ENCODE results near the gene DHRS3. TPM values are rescaled to one million over a fixed set of nuclear protein-coding genes. Genes with fewer than 3 reads are reported as not detected.

The DHRS3 gene
- total RNA-seq, 1 experiment from 2014 or later, result 154 TPM

- CTCF ChIA-PET, result no interaction called here
- Histone ChIP-seq H3K4me3 (no peak overlapping the region), H3F3A (ENCODE audit: insufficient read depth, low read depth) (no peaks in the 10 kb centered on the region), H4K20me1 (ENCODE audit: insufficient read depth) (no peaks in the 10 kb centered on the region), H3K4me2 (no peak overlapping the region), H3K27ac (no peak overlapping the region), H3K9me3 (ENCODE audit: insufficient read depth, low read depth) (no peaks in the 10 kb centered on the region), H3K36me3 (ENCODE audit: low read depth) (no peaks in the 10 kb centered on the region), H3K27me3 (ENCODE audit: insufficient read depth, low read depth) (no peaks in the 10 kb centered on the region), H3K4me1 (replicated peaks; ENCODE audit: insufficient read depth) (no peaks in the 10 kb centered on the region), H3K79me2 (ENCODE audit: low read depth) (no peaks in the 10 kb centered on the region), H3K9me2 (ENCODE audit: insufficient read depth) (no peaks in the 10 kb centered on the region), H2AFZ (no peak overlapping the region)
- POLR2A ChIA-PET (ENCODE audit: unreplicated experiment), result interaction anchor here (0.6 kb wide), 1 partner anchor 75 kb away, joined by 3 read pairs; the partner anchor contains the start of gene DHRS3
- no TSS peak for BruUV-seq (replicated peaks)
- intact Hi-C loops (cut with micrococcal nuclease; ENCODE audit: unreplicated experiment), result no loop called here
- TF ChIP-seq EZH2 (IDR thresholded peaks at IDR 0.05; ENCODE audit: low read depth), result no peak
- TF ChIP-seq, protein P1, sequence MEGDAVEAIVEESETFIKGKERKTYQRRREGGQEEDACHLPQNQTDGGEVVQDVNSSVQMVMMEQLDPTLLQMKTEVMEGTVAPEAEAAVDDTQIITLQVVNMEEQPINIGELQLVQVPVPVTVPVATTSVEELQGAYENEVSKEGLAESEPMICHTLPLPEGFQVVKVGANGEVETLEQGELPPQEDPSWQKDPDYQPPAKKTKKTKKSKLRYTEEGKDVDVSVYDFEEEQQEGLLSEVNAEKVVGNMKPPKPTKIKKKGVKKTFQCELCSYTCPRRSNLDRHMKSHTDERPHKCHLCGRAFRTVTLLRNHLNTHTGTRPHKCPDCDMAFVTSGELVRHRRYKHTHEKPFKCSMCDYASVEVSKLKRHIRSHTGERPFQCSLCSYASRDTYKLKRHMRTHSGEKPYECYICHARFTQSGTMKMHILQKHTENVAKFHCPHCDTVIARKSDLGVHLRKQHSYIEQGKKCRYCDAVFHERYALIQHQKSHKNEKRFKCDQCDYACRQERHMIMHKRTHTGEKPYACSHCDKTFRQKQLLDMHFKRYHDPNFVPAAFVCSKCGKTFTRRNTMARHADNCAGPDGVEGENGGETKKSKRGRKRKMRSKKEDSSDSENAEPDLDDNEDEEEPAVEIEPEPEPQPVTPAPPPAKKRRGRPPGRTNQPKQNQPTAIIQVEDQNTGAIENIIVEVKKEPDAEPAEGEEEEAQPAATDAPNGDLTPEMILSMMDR (conservative IDR thresholded peaks at IDR 0.05), result no peak
- no peak for DNase-seq
Measured at GRCh38 chr1:12542616-12543592, 75.1 kb downstream of the DHRS3 start.

- POLR2A ChIA-PET (ENCODE audit: unreplicated experiment), result interaction anchor here (0.6 kb wide), 1 partner anchor 76 kb away, joined by 3 read pairs; the partner anchor contains the start of gene DHRS3
- Histone ChIP-seq H3K4me2 (no peak overlapping the region), H3K4me1 (replicated peaks; ENCODE audit: insufficient read depth) (no peaks in the 10 kb centered on the region), H3K27me3 (ENCODE audit: insufficient read depth, low read depth) (no peaks in the 10 kb centered on the region), H3K79me2 (ENCODE audit: low read depth) (no peaks in the 10 kb centered on the region), H3F3A (ENCODE audit: insufficient read depth, low read depth) (no peaks in the 10 kb centered on the region), H3K9me2 (ENCODE audit: insufficient read depth) (no peaks in the 10 kb centered on the region), H3K9me3 (ENCODE audit: insufficient read depth, low read depth) (no peaks in the 10 kb centered on the region), H4K20me1 (ENCODE audit: insufficient read depth) (no peaks in the 10 kb centered on the region), H3K36me3 (ENCODE audit: low read depth) (no peaks in the 10 kb centered on the region), H2AFZ (no peak overlapping the region), H3K4me3 (no peak overlapping the region), H3K27ac (no peak overlapping the region)
- CTCF ChIA-PET, result no interaction called here
- DNase-seq, result no peak
- TF ChIP-seq EZH2 (IDR thresholded peaks at IDR 0.05; ENCODE audit: low read depth), result no peak
- TF ChIP-seq, protein P1 (conservative IDR thresholded peaks at IDR 0.05), result no peak
- no TSS peak for BruUV-seq (replicated peaks)
- intact Hi-C loops (cut with micrococcal nuclease; ENCODE audit: unreplicated experiment), result no loop called here
Measured at GRCh38 chr1:12542138-12542465, 75.9 kb downstream of the DHRS3 start.

GRCh38 chr1:12541274-12542137, 76.5 kb downstream of the DHRS3 start:
- Histone ChIP-seq H3K79me2 (ENCODE audit: low read depth) (no peaks in the 10 kb centered on the region), H3K9me2 (ENCODE audit: insufficient read depth) (no peaks in the 10 kb centered on the region), H3K36me3 (ENCODE audit: low read depth) (no peaks in the 10 kb centered on the region), H3K9me3 (ENCODE audit: insufficient read depth, low read depth) (no peaks in the 10 kb centered on the region), H2AFZ (no peak overlapping the region), H3K4me1 (replicated peaks; ENCODE audit: insufficient read depth) (no peaks in the 10 kb centered on the region), H3K4me3 (no peak overlapping the region), H3K4me2 (no peak overlapping the region), H3F3A (ENCODE audit: insufficient read depth, low read depth) (no peaks in the 10 kb centered on the region), H3K27me3 (ENCODE audit: insufficient read depth, low read depth) (no peaks in the 10 kb centered on the region), H3K27ac (no peak overlapping the region), H4K20me1 (ENCODE audit: insufficient read depth) (no peaks in the 10 kb centered on the region)
- ChIA-PET CTCF (no interaction called here), POLR2A (ENCODE audit: unreplicated experiment) (interaction anchor here (0.6 kb wide), 1 partner anchor 76 kb away, joined by 3 read pairs; the partner anchor contains the start of gene DHRS3)
- DNase-seq, result no peak
- intact Hi-C loops (cut with micrococcal nuclease; ENCODE audit: unreplicated experiment), result no loop called here
- BruUV-seq (replicated peaks), result no TSS peak
- TF ChIP-seq EZH2 (IDR thresholded peaks at IDR 0.05; ENCODE audit: low read depth), result no peak
- TF ChIP-seq, protein P1 (conservative IDR thresholded peaks at IDR 0.05), result no peak

All from PC-9 (cell line).